ENCODE results near the gene GHSR.

The GHSR gene

GRCh38 chr3:172447611-172448579 is at the start of gene GHSR:
Gene GHSR, minus strand, starts transcription at chr3:172448456. Its CDS starts 43 bp downstream, at chr3:172448413.
- DNase-seq: no peak

- peak; percentile 33 for DNase-seq
These were observed 42.0 kb upstream of the GHSR start for GRCh38 chr3:172490198-172490669.

GRCh38 chr3:172478116-172478515 is 29.9 kb upstream of the GHSR start:
- no peak for DNase-seq

GRCh38 chr3:172476347-172476746 is 28.1 kb upstream of the GHSR start:
- DNase-seq: peak; percentile 26

GRCh38 chr3:172475703-172476102 is 27.4 kb upstream of the GHSR start:
- DNase-seq: no peak

- no peak for DNase-seq
These were observed 23.6 kb upstream of the GHSR start for GRCh38 chr3:172471903-172472302.

GRCh38 chr3:172470588-172470987 is 22.3 kb upstream of the GHSR start:
- no peak for DNase-seq

GRCh38 chr3:172467170-172467824 is 19.0 kb upstream of the GHSR start:
- DNase-seq: no peak

- DNase-seq: no peak
These were observed 18.4 kb upstream of the GHSR start for GRCh38 chr3:172466553-172467130.

GRCh38 chr3:172465281-172465680 is 17.0 kb upstream of the GHSR start:
- DNase-seq: no peak

GRCh38 chr3:172464306-172464705 is 16.1 kb upstream of the GHSR start:
- DNase-seq: no peak

- no peak for DNase-seq
These were observed 13.4 kb upstream of the GHSR start for GRCh38 chr3:172461530-172462138.

- DNase-seq: no peak
These were observed 8.1 kb upstream of the GHSR start for GRCh38 chr3:172456404-172456803.

GRCh38 chr3:172454180-172454579 is 5.9 kb upstream of the GHSR start:
- no peak for DNase-seq

- no peak for DNase-seq
These were observed 1.4 kb upstream of the GHSR start for GRCh38 chr3:172449466-172450149.

GRCh38 chr3:172448661-172449465 is 607 bp upstream of the GHSR start:
- no peak for DNase-seq

GRCh38 chr3:172446198-172446597 is 2.1 kb downstream of the GHSR start:
- no peak for DNase-seq

- no peak for DNase-seq
These were observed 3.4 kb downstream of the GHSR start for GRCh38 chr3:172444821-172445220.

GRCh38 chr3:172442606-172443005 is 5.7 kb downstream of the GHSR start:
- no peak for DNase-seq

- no peak for DNase-seq
These were observed 6.7 kb downstream of the GHSR start for GRCh38 chr3:172441581-172441980.

GRCh38 chr3:172438186-172438585 is 10.1 kb downstream of the GHSR start:
- no peak for DNase-seq

GRCh38 chr3:172437713-172438112 is 10.5 kb downstream of the GHSR start:
- no peak for DNase-seq
